SK-N-SH (cell line): ENCODE results near the gene GUCA2B. TPM values are rescaled to one million over a fixed set of nuclear protein-coding genes. Genes with fewer than 3 reads are reported as not detected.

Experiments
- polyA plus RNA-seq, 3 experiments: library from polyadenylated mRNA; depleted of rRNA; stranded (reverse); fragments of >200 nt; gene quantifications; 2 replicates each; pipeline ENCODE4 v1.2.3, GENCODE V29; 2012

Gene GUCA2B
- polyA plus RNA-seq, 1 of the 3 experiments (the other 2 are of a cell fraction), result not detected

Other genes with a start within 250 kb of the GUCA2B start
- gene HIVEP3, start 234.5 kb upstream of the GUCA2B start, polyA plus RNA-seq (2012; rRNA removed), result 6.2 and 6.4 TPM in 2 replicates
- not detected in 2 replicates for gene GUCA2A, start 11.3 kb downstream of the GUCA2B start, polyA plus RNA-seq (2012; rRNA removed)
- 16.0 and 24.2 TPM in 2 replicates for gene FOXJ3, start 181.8 kb downstream of the GUCA2B start, polyA plus RNA-seq (2012; rRNA removed)
- gene RIMKLA, start 227.4 kb downstream of the GUCA2B start, polyA plus RNA-seq (2012; rRNA removed), result 0.08 and 0.13 TPM in 2 replicates